HEK293 (cell line): ENCODE measurements around the gene OST4.
A peak's percentile ranks its signal among the peaks of the same experiment; 100 is the strongest.

ENCODE experiments used
- HOXA7 ChIP-seq: sonication (generic); formaldehyde crosslinking; IDR thresholded peaks from 2 replicates; pipeline ENCODE4 v1.8.1; 2022; ENCODE audit warnings: missing genetic modification reagents, borderline replicate concordance
- HOXC10 ChIP-seq: sonication (generic); formaldehyde crosslinking; IDR thresholded peaks from 2 replicates; pipeline ENCODE4 v1.8.1; 2023; ENCODE audit warnings: mild to moderate bottlenecking, missing genetic modification reagents
- KLF16 ChIP-seq: fragments of 450-650 bp; formaldehyde crosslinking; IDR thresholded peaks from 2 replicates; pipeline ENCODE4 v1.5.1; 2017; ENCODE audit warnings: missing biosample characterization, missing genetic modification characterization
- KLF8 ChIP-seq: fragments of 450-650 bp; formaldehyde crosslinking; IDR thresholded peaks from 2 replicates; pipeline ENCODE4 v1.5.1; 2016; ENCODE audit warnings: missing biosample characterization, missing genetic modification characterization
- TRIM28 ChIP-seq: IDR thresholded peaks from 2 replicates; pipeline ENCODE4 v1.6.1; 2011; ENCODE audit warnings: low read length, control low read depth, borderline replicate concordance
- ZBTB20 ChIP-seq: fragments of 450-650 bp; formaldehyde crosslinking; IDR thresholded peaks from 2 replicates; pipeline ENCODE4 v1.5.1; 2016; ENCODE audit warnings: missing biosample characterization, missing genetic modification characterization
- ZBTB8A ChIP-seq: fragments of 450-650 bp; formaldehyde crosslinking; IDR thresholded peaks from 2 replicates; pipeline ENCODE4 v1.5.1; 2016; ENCODE audit warnings: missing biosample characterization, missing genetic modification characterization
- ZNF223 ChIP-seq: fragments of 450-650 bp; formaldehyde crosslinking; IDR thresholded peaks from 2 replicates; pipeline ENCODE4 v1.5.1; 2016; ENCODE audit warnings: missing biosample characterization, missing genetic modification characterization
- ZNF23 ChIP-seq: fragments of 450-650 bp; formaldehyde crosslinking; IDR thresholded peaks from 2 replicates; pipeline ENCODE4 v1.5.1; 2016; ENCODE audit warnings: missing biosample characterization, missing genetic modification characterization, borderline replicate concordance
- ZNF311 ChIP-seq: fragments of 450-650 bp; formaldehyde crosslinking; IDR thresholded peaks from 2 replicates; pipeline ENCODE4 v1.5.1; 2017; ENCODE audit warnings: missing biosample characterization, missing genetic modification characterization, borderline replicate concordance
- ZNF404 ChIP-seq: fragments of 450-650 bp; formaldehyde crosslinking; IDR thresholded peaks from 2 replicates; pipeline ENCODE4 v1.5.1; 2017; ENCODE audit warnings: missing biosample characterization, missing genetic modification characterization
- ZNF621 ChIP-seq: fragments of 450-650 bp; formaldehyde crosslinking; IDR thresholded peaks from 2 replicates; pipeline ENCODE4 v1.5.1; 2017; ENCODE audit warnings: missing biosample characterization, missing genetic modification characterization
- ZXDB ChIP-seq: fragments of 450-650 bp; formaldehyde crosslinking; IDR thresholded peaks from 2 replicates; pipeline ENCODE4 v1.5.1; 2016; ENCODE audit warnings: missing biosample characterization, missing genetic modification characterization
- TF ChIP-seq, protein P1 (sequence below): fragments of 450-650 bp; formaldehyde crosslinking; IDR thresholded peaks from 2 replicates; pipeline ENCODE4 v1.5.0; 2017; ENCODE audit warnings: missing biosample characterization, missing genetic modification characterization, borderline replicate concordance
- TF ChIP-seq, protein P2 (sequence below): fragments of 450-650 bp; formaldehyde crosslinking; IDR thresholded peaks from 2 replicates; pipeline ENCODE4 v1.5.1; 2017; ENCODE audit warnings: missing biosample characterization, missing genetic modification characterization
- TF ChIP-seq, protein P3 (sequence below): IDR thresholded peaks from 2 replicates; pipeline ENCODE4 v1.6.1; 2011; ENCODE audit warnings: mild to moderate bottlenecking, low read depth, low read length, borderline replicate concordance
- TF ChIP-seq, protein P4 (sequence below): fragments of 450-650 bp; formaldehyde crosslinking; IDR thresholded peaks from 2 replicates; pipeline ENCODE4 v1.5.1; 2016; ENCODE audit warnings: missing biosample characterization, missing genetic modification characterization
- TF ChIP-seq, protein P5 (sequence below): sonication (generic); formaldehyde crosslinking; IDR thresholded peaks from 2 replicates; pipeline ENCODE4 v1.8.1; 2022; ENCODE audit warnings: mild to moderate bottlenecking, moderate library complexity, missing genetic modification reagents
- TF ChIP-seq, protein P6 (sequence below): fragments of 450-650 bp; formaldehyde crosslinking; IDR thresholded peaks from 2 replicates; pipeline ENCODE4 v1.5.1; 2016; ENCODE audit warnings: missing biosample characterization, missing genetic modification characterization
- TF ChIP-seq, protein P7 (sequence below): fragments of 450-650 bp; formaldehyde crosslinking; IDR thresholded peaks from 2 replicates; pipeline ENCODE4 v1.5.1; 2016; ENCODE audit warnings: missing biosample characterization, missing genetic modification characterization, low read depth
- TF ChIP-seq, protein P8 (sequence below): fragments of 450-650 bp; formaldehyde crosslinking; IDR thresholded peaks from 2 replicates; pipeline ENCODE4 v1.5.1; 2016; ENCODE audit warnings: missing biosample characterization, missing genetic modification characterization

OST4 gene

DNA sequence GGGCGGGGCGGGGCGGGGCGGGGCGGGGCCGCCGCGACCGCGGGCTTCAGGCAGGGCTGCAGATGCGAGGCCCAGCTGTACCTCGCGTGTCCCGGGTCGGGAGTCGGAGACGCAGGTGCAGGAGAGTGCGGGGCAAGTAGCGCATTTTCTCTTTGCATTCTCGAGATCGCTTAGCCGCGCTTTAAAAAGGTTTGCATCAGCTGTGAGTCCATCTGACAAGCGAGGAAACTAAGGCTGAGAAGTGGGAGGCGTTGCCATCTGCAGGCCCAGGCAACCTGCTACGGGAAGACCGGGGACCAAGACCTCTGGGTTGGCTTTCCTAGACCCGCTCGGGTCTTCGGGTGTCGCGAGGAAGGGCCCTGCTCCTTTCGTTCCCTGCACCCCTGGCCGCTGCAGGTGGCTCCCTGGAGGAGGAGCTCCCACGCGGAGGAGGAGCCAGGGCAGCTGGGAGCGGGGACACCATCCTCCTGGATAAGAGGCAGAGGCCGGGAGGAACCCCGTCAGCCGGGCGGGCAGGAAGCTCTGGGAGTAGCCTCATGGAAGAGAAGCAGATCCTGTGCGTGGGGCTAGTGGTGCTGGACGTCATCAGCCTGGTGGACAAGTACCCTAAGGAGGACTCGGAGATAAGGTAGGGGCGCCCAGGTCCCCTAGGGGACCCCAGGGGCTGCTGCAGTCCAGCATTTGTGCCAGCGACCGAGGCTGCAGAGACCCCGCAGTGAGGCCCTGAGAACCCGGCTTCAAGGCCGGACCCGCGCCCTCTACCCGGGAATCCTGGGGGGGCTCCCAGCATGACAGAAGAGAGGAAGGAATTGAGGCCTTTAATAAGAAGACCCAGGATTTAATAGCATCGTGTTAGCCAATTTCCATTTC lies 15.5 kb upstream of the OST4 start, which contains the start of gene KHK (continued):
- TF ChIP-seq, protein P1, sequence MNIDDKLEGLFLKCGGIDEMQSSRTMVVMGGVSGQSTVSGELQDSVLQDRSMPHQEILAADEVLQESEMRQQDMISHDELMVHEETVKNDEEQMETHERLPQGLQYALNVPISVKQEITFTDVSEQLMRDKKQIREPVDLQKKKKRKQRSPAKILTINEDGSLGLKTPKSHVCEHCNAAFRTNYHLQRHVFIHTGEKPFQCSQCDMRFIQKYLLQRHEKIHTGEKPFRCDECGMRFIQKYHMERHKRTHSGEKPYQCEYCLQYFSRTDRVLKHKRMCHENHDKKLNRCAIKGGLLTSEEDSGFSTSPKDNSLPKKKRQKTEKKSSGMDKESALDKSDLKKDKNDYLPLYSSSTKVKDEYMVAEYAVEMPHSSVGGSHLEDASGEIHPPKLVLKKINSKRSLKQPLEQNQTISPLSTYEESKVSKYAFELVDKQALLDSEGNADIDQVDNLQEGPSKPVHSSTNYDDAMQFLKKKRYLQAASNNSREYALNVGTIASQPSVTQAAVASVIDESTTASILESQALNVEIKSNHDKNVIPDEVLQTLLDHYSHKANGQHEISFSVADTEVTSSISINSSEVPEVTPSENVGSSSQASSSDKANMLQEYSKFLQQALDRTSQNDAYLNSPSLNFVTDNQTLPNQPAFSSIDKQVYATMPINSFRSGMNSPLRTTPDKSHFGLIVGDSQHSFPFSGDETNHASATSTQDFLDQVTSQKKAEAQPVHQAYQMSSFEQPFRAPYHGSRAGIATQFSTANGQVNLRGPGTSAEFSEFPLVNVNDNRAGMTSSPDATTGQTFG (tag by site-specific recombination) = no peak
- TF ChIP-seq, protein P2, sequence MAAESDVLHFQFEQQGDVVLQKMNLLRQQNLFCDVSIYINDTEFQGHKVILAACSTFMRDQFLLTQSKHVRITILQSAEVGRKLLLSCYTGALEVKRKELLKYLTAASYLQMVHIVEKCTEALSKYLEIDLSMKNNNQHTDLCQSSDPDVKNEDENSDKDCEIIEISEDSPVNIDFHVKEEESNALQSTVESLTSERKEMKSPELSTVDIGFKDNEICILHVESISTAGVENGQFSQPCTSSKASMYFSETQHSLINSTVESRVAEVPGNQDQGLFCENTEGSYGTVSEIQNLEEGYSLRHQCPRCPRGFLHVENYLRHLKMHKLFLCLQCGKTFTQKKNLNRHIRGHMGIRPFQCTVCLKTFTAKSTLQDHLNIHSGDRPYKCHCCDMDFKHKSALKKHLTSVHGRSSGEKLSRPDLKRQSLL (tag by site-specific recombination) = no peak
- TF ChIP-seq ZNF404 (no peak), KLF8 (tag by site-specific recombination) (peak; percentile 49; the same call in 1 of the 2 replicates), ZNF223 (tag by site-specific recombination) (no peak), ZXDB (tag by site-specific recombination) (peak; percentile 46), ZNF23 (tag by site-specific recombination) (no peak), HOXC10 (CRISPR knock-in tag) (no peak), TRIM28 (no peak), ZBTB8A (tag by site-specific recombination) (no peak), ZBTB20 (tag by site-specific recombination) (peak; percentile 75), ZNF311 (tag by site-specific recombination) (no peak), KLF16 (tag by site-specific recombination) (0 out of 2 replicates have a peak, but pooled peaks have one; percentile 15), HOXA7 (CRISPR knock-in tag) (no peak), ZNF621 (tag by site-specific recombination) (no peak)
- TF ChIP-seq, protein P3, sequence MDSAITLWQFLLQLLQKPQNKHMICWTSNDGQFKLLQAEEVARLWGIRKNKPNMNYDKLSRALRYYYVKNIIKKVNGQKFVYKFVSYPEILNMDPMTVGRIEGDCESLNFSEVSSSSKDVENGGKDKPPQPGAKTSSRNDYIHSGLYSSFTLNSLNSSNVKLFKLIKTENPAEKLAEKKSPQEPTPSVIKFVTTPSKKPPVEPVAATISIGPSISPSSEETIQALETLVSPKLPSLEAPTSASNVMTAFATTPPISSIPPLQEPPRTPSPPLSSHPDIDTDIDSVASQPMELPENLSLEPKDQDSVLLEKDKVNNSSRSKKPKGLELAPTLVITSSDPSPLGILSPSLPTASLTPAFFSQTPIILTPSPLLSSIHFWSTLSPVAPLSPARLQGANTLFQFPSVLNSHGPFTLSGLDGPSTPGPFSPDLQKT = no peak
- TF ChIP-seq, protein P4, sequence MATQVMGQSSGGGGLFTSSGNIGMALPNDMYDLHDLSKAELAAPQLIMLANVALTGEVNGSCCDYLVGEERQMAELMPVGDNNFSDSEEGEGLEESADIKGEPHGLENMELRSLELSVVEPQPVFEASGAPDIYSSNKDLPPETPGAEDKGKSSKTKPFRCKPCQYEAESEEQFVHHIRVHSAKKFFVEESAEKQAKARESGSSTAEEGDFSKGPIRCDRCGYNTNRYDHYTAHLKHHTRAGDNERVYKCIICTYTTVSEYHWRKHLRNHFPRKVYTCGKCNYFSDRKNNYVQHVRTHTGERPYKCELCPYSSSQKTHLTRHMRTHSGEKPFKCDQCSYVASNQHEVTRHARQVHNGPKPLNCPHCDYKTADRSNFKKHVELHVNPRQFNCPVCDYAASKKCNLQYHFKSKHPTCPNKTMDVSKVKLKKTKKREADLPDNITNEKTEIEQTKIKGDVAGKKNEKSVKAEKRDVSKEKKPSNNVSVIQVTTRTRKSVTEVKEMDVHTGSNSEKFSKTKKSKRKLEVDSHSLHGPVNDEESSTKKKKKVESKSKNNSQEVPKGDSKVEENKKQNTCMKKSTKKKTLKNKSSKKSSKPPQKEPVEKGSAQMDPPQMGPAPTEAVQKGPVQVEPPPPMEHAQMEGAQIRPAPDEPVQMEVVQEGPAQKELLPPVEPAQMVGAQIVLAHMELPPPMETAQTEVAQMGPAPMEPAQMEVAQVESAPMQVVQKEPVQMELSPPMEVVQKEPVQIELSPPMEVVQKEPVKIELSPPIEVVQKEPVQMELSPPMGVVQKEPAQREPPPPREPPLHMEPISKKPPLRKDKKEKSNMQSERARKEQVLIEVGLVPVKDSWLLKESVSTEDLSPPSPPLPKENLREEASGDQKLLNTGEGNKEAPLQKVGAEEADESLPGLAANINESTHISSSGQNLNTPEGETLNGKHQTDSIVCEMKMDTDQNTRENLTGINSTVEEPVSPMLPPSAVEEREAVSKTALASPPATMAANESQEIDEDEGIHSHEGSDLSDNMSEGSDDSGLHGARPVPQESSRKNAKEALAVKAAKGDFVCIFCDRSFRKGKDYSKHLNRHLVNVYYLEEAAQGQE (tag by site-specific recombination) = no peak
- TF ChIP-seq, protein P5, sequence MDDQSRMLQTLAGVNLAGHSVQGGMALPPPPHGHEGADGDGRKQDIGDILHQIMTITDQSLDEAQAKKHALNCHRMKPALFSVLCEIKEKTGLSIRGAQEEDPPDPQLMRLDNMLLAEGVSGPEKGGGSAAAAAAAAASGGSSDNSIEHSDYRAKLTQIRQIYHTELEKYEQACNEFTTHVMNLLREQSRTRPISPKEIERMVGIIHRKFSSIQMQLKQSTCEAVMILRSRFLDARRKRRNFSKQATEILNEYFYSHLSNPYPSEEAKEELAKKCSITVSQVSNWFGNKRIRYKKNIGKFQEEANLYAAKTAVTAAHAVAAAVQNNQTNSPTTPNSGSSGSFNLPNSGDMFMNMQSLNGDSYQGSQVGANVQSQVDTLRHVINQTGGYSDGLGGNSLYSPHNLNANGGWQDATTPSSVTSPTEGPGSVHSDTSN = no peak
- TF ChIP-seq, protein P6, sequence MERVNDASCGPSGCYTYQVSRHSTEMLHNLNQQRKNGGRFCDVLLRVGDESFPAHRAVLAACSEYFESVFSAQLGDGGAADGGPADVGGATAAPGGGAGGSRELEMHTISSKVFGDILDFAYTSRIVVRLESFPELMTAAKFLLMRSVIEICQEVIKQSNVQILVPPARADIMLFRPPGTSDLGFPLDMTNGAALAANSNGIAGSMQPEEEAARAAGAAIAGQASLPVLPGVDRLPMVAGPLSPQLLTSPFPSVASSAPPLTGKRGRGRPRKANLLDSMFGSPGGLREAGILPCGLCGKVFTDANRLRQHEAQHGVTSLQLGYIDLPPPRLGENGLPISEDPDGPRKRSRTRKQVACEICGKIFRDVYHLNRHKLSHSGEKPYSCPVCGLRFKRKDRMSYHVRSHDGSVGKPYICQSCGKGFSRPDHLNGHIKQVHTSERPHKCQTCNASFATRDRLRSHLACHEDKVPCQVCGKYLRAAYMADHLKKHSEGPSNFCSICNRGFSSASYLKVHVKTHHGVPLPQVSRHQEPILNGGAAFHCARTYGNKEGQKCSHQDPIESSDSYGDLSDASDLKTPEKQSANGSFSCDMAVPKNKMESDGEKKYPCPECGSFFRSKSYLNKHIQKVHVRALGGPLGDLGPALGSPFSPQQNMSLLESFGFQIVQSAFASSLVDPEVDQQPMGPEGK (tag by site-specific recombination) = no peak
- TF ChIP-seq, protein P7, sequence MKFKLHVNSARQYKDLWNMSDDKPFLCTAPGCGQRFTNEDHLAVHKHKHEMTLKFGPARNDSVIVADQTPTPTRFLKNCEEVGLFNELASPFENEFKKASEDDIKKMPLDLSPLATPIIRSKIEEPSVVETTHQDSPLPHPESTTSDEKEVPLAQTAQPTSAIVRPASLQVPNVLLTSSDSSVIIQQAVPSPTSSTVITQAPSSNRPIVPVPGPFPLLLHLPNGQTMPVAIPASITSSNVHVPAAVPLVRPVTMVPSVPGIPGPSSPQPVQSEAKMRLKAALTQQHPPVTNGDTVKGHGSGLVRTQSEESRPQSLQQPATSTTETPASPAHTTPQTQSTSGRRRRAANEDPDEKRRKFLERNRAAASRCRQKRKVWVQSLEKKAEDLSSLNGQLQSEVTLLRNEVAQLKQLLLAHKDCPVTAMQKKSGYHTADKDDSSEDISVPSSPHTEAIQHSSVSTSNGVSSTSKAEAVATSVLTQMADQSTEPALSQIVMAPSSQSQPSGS (tag by site-specific recombination) = no peak
- TF ChIP-seq, protein P8, sequence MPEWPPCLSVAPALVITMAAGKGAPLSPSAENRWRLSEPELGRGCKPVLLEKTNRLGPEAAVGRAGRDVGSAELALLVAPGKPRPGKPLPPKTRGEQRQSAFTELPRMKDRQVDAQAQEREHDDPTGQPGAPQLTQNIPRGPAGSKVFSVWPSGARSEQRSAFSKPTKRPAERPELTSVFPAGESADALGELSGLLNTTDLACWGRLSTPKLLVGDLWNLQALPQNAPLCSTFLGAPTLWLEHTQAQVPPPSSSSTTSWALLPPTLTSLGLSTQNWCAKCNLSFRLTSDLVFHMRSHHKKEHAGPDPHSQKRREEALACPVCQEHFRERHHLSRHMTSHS = no peak
